ENCODE measurements around the gene GALR2.

Gene GALR2

GRCh38 chr17:76115138-76115754, 40.7 kb downstream of the GALR2 start:
- CTCF ChIA-PET: interaction anchor here (1.2 to 1.3 kb wide), 2 partner anchors 38 to 165 kb away, joined by 6 to 7 read pairs; no protein-coding TSS in a partner anchor
- no peak for TF ChIP-seq CTCF (conservative IDR thresholded peaks at IDR 0.05; ENCODE audit: low read depth)
- no peak for DNase-seq (ENCODE audit: low spot score)
- POLR2A ChIA-PET (ENCODE audit: low non-redundant PET): no interaction called here
- no peak overlapping the region for H3K27ac ChIP-seq

GRCh38 chr17:76119409-76120371, 45.1 kb downstream of the GALR2 start:
- TF ChIP-seq CTCF (conservative IDR thresholded peaks at IDR 0.05; ENCODE audit: low read depth): no peak
- no peak for DNase-seq (ENCODE audit: low spot score)
- CTCF ChIA-PET: interaction anchor here (0.5 to 5.1 kb wide), 3 partner anchors 147 to 538 kb away, joined by 3 to 60 read pairs (median 6); no protein-coding TSS in a partner anchor
- H3K27ac ChIP-seq: no peak overlapping the region
- POLR2A ChIA-PET (ENCODE audit: low non-redundant PET): interaction anchor here (0.6 kb wide), 1 partner anchor 25 kb away, joined by 3 read pairs; no protein-coding TSS in a partner anchor

- DNase-seq (ENCODE audit: low spot score): no peak
- ChIA-PET POLR2A (ENCODE audit: low non-redundant PET) (interaction anchor here (0.6 kb wide), 1 partner anchor 26 kb away, joined by 3 read pairs; no protein-coding TSS in a partner anchor), CTCF (interaction anchor here (0.7 to 5.1 kb wide), 11 partner anchors 16 to 338 kb away, joined by 3 to 60 read pairs (median 4); partner anchors contain the start of gene UBALD2)
- no peak for TF ChIP-seq CTCF (conservative IDR thresholded peaks at IDR 0.05; ENCODE audit: low read depth)
- H3K27ac ChIP-seq: no peak overlapping the region
Observed at GRCh38 chr17:76120658-76121008, 46.1 kb downstream of the GALR2 start.

- no peak overlapping the region for H3K27ac ChIP-seq
- ChIA-PET CTCF (interaction anchor here (0.7 to 5.1 kb wide), 18 partner anchors 9 to 173 kb away, joined by 3 to 60 read pairs (median 4); partner anchors contain the start of genes FOXJ1 and UBALD2), POLR2A (ENCODE audit: low non-redundant PET) (no interaction called here)
- no peak for TF ChIP-seq CTCF (conservative IDR thresholded peaks at IDR 0.05; ENCODE audit: low read depth)
- no peak for DNase-seq (ENCODE audit: low spot score)
Observed at GRCh38 chr17:76121932-76122430, 47.4 kb downstream of the GALR2 start.

GRCh38 chr17:76122431-76123190, 48.0 kb downstream of the GALR2 start:
- no peak overlapping the region for H3K27ac ChIP-seq
- CTCF ChIA-PET: interaction anchor here (1.1 to 5.1 kb wide), 5 partner anchors 18 to 157 kb away, joined by 4 to 60 read pairs (median 7); no protein-coding TSS in a partner anchor
- POLR2A ChIA-PET (ENCODE audit: low non-redundant PET): no interaction called here
- DNase-seq (ENCODE audit: low spot score): no peak
- TF ChIP-seq CTCF (conservative IDR thresholded peaks at IDR 0.05; ENCODE audit: low read depth): no peak
